Measurements from ENCODE around the gene USP2.

USP2 gene

DNA sequence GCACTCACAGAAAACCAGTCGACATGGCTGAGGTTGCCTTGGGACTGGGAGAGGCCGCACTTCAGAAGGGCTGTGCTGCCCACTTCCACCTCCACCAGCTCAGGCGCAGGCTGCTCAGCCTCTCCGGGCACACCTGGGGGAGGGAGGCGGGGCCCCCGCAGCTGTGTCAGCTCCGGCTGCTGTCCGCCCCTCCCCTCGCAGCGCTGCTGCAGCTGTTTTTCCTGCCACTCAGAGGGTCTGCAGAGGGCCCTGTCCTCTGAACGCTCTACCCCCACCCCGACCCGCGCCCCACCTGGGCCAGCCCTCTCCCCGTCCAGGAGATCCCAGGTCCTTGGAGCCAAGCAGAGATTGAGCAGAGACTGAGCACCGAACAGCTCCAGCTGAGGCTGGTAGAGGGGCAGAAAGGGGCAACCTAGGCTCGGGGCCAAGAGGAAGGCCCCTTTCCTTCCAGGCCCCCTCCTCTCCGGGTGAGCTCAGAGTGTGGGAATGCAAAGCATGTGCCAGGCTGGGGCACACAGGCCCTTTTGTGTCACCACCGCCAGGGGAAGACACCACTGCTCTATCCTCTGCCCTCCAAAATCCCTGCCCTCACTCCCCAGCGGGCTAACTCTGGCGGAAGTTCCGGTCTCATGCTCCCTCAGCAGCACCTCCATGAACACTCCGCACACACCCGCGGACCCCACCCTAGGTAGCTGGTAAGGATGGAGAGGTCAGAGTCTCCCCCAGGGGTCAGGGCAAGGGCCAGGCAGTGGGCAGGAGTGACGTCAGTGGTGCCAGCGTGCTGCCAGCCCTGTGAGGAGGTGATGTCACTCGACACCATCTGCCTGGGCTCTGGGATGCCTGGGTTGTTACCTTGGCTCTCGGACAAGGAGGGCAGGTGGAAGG lies 66.1 kb downstream of the USP2 start:
- Histone ChIP-seq H3K27ac (ENCODE audit: low read depth, low read length) (no peak overlapping the region), H2AK5ac (ENCODE audit: low read length) (peak overlapping the region; percentile 60), H3K79me1 (ENCODE audit: low read length) (peaks cover 35% of the 10 kb centered on the region), H4K12ac (ENCODE audit: low read depth, low read length) (peak overlapping the region; percentile 13), H2BK5ac (ENCODE audit: low read depth, low read length, poor library complexity) (no peak overlapping the region), H3K79me2 (ENCODE audit: control insufficient read depth, insufficient read depth, low read length, poor library complexity) (peaks cover 3% of the 10 kb centered on the region), H3K4me2 (ENCODE audit: low read length) (peak overlapping the region; percentile 97), H2AFZ (ENCODE audit: insufficient read depth, low read length, poor library complexity) (peak overlapping the region; percentile 15), H3K9ac (ENCODE audit: low read length) (peak overlapping the region; percentile 24), H3K36me3 (ENCODE audit: control insufficient read depth in 1 of 2, insufficient read depth in 2 of 2, low read length in 2 of 2) (peaks cover 33 to 36% of the 10 kb centered on the region in 2 experiments), H3K4me3 (ENCODE audit: low read depth, low read length) (peak overlapping the region; percentile 87), H2BK120ac (ENCODE audit: insufficient read depth, low read length, poor library complexity) (peak overlapping the region; percentile 43), H4K8ac (ENCODE audit: low read depth, low read length) (no peak overlapping the region), H3K4ac (ENCODE audit: low read depth, low read length) (no peak overlapping the region), H3K9me3 (ENCODE audit: insufficient read depth, low read depth, low read length) (no peaks in the 10 kb centered on the region), H3K14ac (ENCODE audit: low read length) (peak overlapping the region; percentile 41), H4K91ac (ENCODE audit: low read depth, low read length) (peak overlapping the region; percentile 20), H3K27me3 (ENCODE audit: insufficient read depth, low read length) (peaks cover 6% of the 10 kb centered on the region), H2BK12ac (ENCODE audit: low read length) (peak overlapping the region; percentile 31), H3K18ac (ENCODE audit: low read length) (peak overlapping the region; percentile 42), H3K4me1 (ENCODE audit: control insufficient read depth in 1 of 2, insufficient read depth in 2 of 2, low read length in 2 of 2) (peaks cover 50 to 51% of the 10 kb centered on the region in 2 experiments), H3K23ac (ENCODE audit: low read length) (peak overlapping the region; percentile 3)
- WGBS (ENCODE audit: extremely low coverage, insufficient coverage, insufficient read length): no CpG with 5 or more reads among the region's 29 CpGs
- peak in 1 of 2 donors; percentile 62 for DNase-seq

DNA sequence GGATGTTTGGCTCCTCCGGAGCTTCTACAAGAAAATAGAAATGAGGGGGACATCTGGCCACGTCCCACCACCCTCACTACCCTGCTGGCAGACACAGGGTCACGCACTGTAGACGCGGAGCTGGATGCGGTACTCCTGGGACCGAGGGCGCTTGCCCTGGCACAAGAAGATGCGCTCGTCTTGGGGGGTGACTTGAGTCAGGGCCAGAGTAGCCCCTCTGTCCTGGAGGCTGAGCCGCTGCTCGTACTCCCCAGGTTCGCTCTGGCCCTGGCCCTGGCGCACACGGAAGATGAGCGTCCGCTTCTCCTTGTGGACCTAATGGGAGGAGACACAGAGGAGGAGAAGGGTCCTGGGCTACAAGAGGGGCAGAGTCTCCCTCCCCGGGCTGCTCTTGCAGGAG lies 66.8 kb downstream of the USP2 start:
- Histone ChIP-seq H2BK12ac (ENCODE audit: low read length) (no peak overlapping the region), H4K8ac (ENCODE audit: low read depth, low read length) (no peak overlapping the region), H4K12ac (ENCODE audit: low read depth, low read length) (peak overlapping the region; percentile 0), H3K4me3 (ENCODE audit: low read depth, low read length) (peak overlapping the region; percentile 34), H3K9ac (ENCODE audit: low read length) (no peak overlapping the region), H3K23ac (ENCODE audit: low read length) (no peak overlapping the region), H3K79me1 (ENCODE audit: low read length) (peaks cover 33% of the 10 kb centered on the region), H3K27ac (ENCODE audit: low read depth, low read length) (no peak overlapping the region), H3K36me3 (ENCODE audit: control insufficient read depth in 1 of 2, insufficient read depth in 2 of 2, low read length in 2 of 2) (peaks cover 40 to 42% of the 10 kb centered on the region in 2 experiments), H3K4ac (ENCODE audit: low read depth, low read length) (no peak overlapping the region), H3K18ac (ENCODE audit: low read length) (no peak overlapping the region), H3K27me3 (ENCODE audit: insufficient read depth, low read length) (peaks cover 6% of the 10 kb centered on the region), H3K4me2 (ENCODE audit: low read length) (peak overlapping the region; percentile 97), H3K14ac (ENCODE audit: low read length) (no peak overlapping the region), H3K9me3 (ENCODE audit: insufficient read depth, low read depth, low read length) (no peaks in the 10 kb centered on the region), H4K91ac (ENCODE audit: low read depth, low read length) (no peak overlapping the region), H2AK5ac (ENCODE audit: low read length) (no peak overlapping the region), H3K79me2 (ENCODE audit: control insufficient read depth, insufficient read depth, low read length, poor library complexity) (peaks cover 3% of the 10 kb centered on the region), H2BK5ac (ENCODE audit: low read depth, low read length, poor library complexity) (no peak overlapping the region), H3K4me1 (ENCODE audit: control insufficient read depth in 1 of 2, insufficient read depth in 2 of 2, low read length in 2 of 2) (peaks cover 46% of the 10 kb centered on the region in 2 experiments), H2AFZ (ENCODE audit: insufficient read depth, low read length, poor library complexity) (no peak overlapping the region), H2BK120ac (ENCODE audit: insufficient read depth, low read length, poor library complexity) (no peak overlapping the region)
- WGBS (ENCODE audit: extremely low coverage, insufficient coverage, insufficient read length): no CpG with 5 or more reads among the region's 18 CpGs
- no peak for DNase-seq

DNA sequence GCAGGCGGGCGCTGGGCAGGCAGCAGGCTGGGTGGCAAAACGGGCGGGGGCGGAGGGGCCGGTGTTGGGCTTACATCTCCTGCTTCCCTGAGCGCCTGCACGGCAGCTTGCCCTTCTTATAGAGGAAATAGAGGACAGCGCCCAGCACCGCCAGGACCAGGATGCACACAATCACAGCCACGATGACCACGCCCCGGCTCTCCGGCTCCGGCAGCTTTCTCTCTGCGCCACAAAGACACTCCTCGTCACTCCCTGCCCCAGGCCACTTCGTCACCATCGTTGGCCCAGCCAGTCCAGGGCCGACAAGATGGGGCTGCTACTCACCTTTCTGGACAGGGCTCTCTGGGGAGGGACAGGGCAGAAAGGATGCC lies 70.8 kb downstream of the USP2 start:
- Histone ChIP-seq H3K27ac (ENCODE audit: low read depth, low read length) (no peak overlapping the region), H3K79me1 (ENCODE audit: low read length) (peaks cover under 1% of the 10 kb centered on the region), H3K23ac (ENCODE audit: low read length) (no peak overlapping the region), H4K12ac (ENCODE audit: low read depth, low read length) (no peak overlapping the region), H3K14ac (ENCODE audit: low read length) (no peak overlapping the region), H3K9ac (ENCODE audit: low read length) (no peak overlapping the region), H3K4me3 (ENCODE audit: low read depth, low read length) (no peak overlapping the region), H3K18ac (ENCODE audit: low read length) (no peak overlapping the region), H2BK120ac (ENCODE audit: insufficient read depth, low read length, poor library complexity) (no peak overlapping the region), H3K4me1 (ENCODE audit: control insufficient read depth in 1 of 2, insufficient read depth in 2 of 2, low read length in 2 of 2) (peaks cover 11% of the 10 kb centered on the region in 2 experiments), H4K91ac (ENCODE audit: low read depth, low read length) (no peak overlapping the region), H2AK5ac (ENCODE audit: low read length) (no peak overlapping the region), H4K8ac (ENCODE audit: low read depth, low read length) (no peak overlapping the region), H3K4ac (ENCODE audit: low read depth, low read length) (no peak overlapping the region), H2AFZ (ENCODE audit: insufficient read depth, low read length, poor library complexity) (no peak overlapping the region), H2BK5ac (ENCODE audit: low read depth, low read length, poor library complexity) (no peak overlapping the region), H3K4me2 (ENCODE audit: low read length) (no peak overlapping the region), H3K36me3 (ENCODE audit: control insufficient read depth in 1 of 2, insufficient read depth in 2 of 2, low read length in 2 of 2) (peaks cover 57 to 66% of the 10 kb centered on the region in 2 experiments), H3K9me3 (ENCODE audit: insufficient read depth, low read depth, low read length) (no peaks in the 10 kb centered on the region), H3K79me2 (ENCODE audit: control insufficient read depth, insufficient read depth, low read length, poor library complexity) (no peaks in the 10 kb centered on the region), H2BK12ac (ENCODE audit: low read length) (no peak overlapping the region), H3K27me3 (ENCODE audit: insufficient read depth, low read length) (no peaks in the 10 kb centered on the region)
- peak; percentile 92 to 94 for DNase-seq
- no CpG with 5 or more reads among the region's 20 CpGs for WGBS (ENCODE audit: extremely low coverage, insufficient coverage, insufficient read length)

DNA sequence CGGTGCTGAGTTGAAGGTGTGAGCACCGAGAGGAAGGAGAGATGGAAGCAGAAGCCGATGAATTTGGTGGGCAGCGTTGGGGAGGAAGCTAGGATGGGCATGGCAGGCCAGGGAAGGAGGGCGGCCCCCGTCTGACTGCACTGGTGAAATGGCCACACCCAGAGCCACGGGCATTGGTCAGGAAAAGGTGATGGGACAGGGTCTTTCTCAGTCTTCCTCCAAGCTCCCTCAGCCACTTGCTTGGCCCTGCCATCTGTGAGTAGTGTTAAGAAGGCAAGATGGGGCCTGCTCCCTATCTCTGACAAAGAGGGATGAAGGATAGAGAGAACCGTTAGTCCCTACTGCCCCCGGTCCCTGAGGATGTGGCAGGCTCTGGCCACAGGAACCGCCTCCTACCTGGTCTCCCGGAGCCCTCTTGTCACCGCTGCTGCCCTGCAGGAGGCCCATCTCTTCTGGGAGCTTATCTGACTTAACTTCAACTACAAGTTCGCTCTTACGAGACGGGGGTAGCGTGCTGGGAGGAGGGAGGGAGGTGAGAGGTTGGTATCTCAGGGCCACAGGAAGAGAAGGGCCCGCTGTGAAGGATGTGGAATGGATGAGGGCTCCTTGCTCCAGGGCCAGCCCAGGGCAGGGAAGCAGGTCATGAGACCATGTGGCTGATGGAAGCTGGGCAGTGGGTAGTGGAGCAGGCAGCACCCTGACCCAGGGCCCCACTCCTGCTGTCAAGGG lies 71.4 kb downstream of the USP2 start:
- H3K79me1 ChIP-seq (ENCODE audit: low read length): no peaks in the 10 kb centered on the region
- no peaks in the 10 kb centered on the region for H3K79me2 ChIP-seq (ENCODE audit: control insufficient read depth, insufficient read depth, low read length, poor library complexity)
- no peak overlapping the region for H3K18ac ChIP-seq (ENCODE audit: low read length)
- no peak overlapping the region for H3K4me3 ChIP-seq (ENCODE audit: low read depth, low read length)
- DNase-seq: peak; percentile 83 to 87
- no peak overlapping the region for H2BK120ac ChIP-seq (ENCODE audit: insufficient read depth, low read length, poor library complexity)
- no peak overlapping the region for H2AFZ ChIP-seq (ENCODE audit: insufficient read depth, low read length, poor library complexity)
- no peak overlapping the region for H2BK5ac ChIP-seq (ENCODE audit: low read depth, low read length, poor library complexity)
- H3K23ac ChIP-seq (ENCODE audit: low read length): no peak overlapping the region
- H3K4me2 ChIP-seq (ENCODE audit: low read length): no peak overlapping the region
- no CpG with 5 or more reads among the region's 17 CpGs for WGBS (ENCODE audit: extremely low coverage, insufficient coverage, insufficient read length)
- H4K8ac ChIP-seq (ENCODE audit: low read depth, low read length): no peak overlapping the region
- H3K27ac ChIP-seq (ENCODE audit: low read depth, low read length): no peak overlapping the region
- H2BK12ac ChIP-seq (ENCODE audit: low read length): no peak overlapping the region
- peaks cover 60 to 68% of the 10 kb centered on the region in 2 experiments for H3K36me3 ChIP-seq (ENCODE audit: control insufficient read depth in 1 of 2, insufficient read depth in 2 of 2, low read length in 2 of 2)
- H3K9ac ChIP-seq (ENCODE audit: low read length): no peak overlapping the region
- H3K14ac ChIP-seq (ENCODE audit: low read length): no peak overlapping the region
- H3K9me3 ChIP-seq (ENCODE audit: insufficient read depth, low read depth, low read length): no peaks in the 10 kb centered on the region
- H4K91ac ChIP-seq (ENCODE audit: low read depth, low read length): no peak overlapping the region
- H3K4me1 ChIP-seq (ENCODE audit: control insufficient read depth in 1 of 2, insufficient read depth in 2 of 2, low read length in 2 of 2): peaks cover 5 to 6% of the 10 kb centered on the region in 2 experiments
- H3K4ac ChIP-seq (ENCODE audit: low read depth, low read length): no peak overlapping the region
- no peak overlapping the region for H4K12ac ChIP-seq (ENCODE audit: low read depth, low read length)
- H2AK5ac ChIP-seq (ENCODE audit: low read length): no peak overlapping the region
- no peaks in the 10 kb centered on the region for H3K27me3 ChIP-seq (ENCODE audit: insufficient read depth, low read length)
